ENCODE results near the gene CNTN5.

CNTN5 gene

DNA sequence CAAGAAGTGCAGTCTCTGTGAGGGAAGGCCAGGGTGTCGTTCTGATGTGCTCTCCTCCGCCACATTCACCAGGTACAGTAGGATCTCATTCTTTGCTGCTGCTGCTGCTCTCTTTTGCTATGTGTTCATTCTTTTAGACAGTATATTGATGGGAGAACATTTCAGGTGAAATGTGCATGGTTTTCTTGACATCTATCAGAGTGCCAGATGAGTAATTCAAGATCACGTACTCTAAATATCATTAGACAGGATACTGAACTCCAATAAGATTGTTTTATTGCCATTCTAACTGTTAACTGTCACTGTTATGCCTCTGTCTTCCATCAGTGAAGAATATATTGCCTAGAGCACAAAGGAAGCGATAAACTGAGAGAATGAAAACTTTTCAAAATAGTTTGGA, 895.3 kb downstream of the CNTN5 start:
- DNase-seq: no peak

GRCh38 chr11:99918761-99919160, 898.0 kb downstream of the CNTN5 start:
- DNase-seq: no peak

DNA sequence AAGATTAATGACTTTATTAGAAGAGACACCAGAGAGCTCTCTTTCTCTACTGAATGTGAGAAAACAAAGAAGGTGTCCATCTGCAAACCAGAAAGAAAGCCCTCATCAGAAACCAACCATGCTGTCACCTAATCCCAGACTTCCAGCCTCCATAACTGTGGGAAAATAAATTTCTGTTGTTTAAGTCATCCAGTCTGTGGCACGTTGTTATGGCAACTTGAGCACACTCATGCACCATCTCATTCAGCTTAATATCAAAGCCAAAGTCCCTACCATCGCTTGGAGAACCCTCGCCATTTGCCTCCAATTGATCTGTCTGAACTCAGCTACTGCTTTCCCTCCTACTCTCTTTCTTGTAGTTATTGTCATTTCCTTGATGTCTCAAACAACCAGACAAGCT, 900.2 kb downstream of the CNTN5 start:
- DNase-seq: no peak

DNA sequence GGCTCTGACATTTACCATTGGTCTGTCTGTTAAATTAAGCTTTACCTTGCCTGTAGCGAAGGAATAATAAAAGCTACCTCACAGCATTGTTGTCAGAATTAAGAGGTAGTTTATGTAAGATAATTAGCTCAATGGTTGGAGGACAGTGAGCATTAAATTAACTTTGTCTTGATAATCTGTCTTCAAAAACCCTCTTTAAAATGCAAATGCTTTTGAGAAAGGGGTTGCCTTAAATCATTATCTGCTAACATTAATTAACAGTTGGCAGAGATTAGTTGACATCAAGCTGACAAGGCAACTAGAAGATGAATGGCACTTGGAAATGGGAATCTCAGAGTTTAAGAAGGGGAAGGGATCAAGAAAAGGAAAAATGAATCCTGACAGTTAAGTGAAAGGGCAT, 905.2 kb downstream of the CNTN5 start:
- no peak for DNase-seq

- DNase-seq: no peak
Measured at GRCh38 chr11:99932684-99933083, 911.9 kb downstream of the CNTN5 start.

GRCh38 chr11:99934008-99934407, 913.3 kb downstream of the CNTN5 start:
- no peak for DNase-seq

DNA sequence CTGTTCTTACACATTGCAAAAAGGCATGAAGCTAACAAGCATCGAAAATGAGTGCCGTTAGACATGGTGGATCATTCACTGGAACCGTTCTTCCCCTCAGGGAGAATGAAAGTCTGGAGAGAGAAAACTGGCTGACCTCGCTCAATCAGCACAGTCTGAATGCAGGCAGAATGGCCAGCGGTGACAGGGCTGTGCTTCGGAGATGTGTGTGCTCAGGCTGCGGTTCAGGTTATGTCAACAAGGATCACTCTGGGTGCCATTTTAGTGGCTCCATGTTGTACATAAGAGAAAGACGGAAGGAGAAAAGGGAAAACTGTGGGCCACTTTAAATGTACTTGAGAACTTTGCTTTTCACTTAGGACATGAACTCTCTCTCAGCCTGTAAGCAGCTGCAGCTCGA, 916.6 kb downstream of the CNTN5 start:
- DNase-seq: no peak

- no peak for DNase-seq
Measured at GRCh38 chr11:99952816-99953215, 932.1 kb downstream of the CNTN5 start.

GRCh38 chr11:99960536-99960935, 939.8 kb downstream of the CNTN5 start:
- DNase-seq: no peak

DNA sequence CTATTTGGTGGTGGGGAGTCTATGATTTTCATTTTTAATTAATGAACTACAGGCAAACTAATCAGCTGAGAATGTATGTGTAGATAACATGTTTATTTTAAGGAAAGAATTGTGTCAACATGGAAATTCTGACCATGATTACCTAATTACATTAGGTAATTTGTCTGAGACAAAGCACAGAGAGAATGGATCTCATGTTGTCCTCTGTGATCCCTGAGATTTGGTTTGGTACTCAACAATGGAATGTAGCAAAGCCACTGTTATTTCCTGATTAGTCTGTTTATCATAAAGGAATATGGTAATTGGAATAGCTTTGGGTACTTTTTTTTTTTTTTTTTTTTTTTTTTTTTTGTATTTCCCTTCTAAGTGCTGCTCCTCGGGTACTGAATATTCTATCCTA, 947.6 kb downstream of the CNTN5 start:
- no peak for DNase-seq

- no peak for DNase-seq
Measured at GRCh38 chr11:99973993-99974392, 953.2 kb downstream of the CNTN5 start.

DNA sequence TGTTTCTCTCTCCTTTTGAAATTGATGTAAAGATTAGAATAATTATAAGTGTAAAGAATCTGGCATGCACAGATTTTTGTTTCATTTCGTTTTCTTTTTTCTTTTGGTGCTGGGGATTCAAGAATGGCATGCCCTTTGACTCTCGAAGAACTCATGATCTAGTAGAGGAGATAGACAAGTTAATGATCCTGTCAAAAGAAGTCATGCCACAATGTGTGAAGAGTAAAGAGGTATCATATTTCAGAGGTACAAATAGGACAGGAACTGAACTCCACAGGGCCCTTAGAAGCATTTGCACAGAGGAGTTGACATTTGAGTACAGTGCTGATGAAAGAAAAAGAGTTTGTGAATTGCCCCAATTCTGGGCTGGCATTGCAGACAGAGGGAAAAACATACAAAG, 958.3 kb downstream of the CNTN5 start:
- DNase-seq: no peak

DNA sequence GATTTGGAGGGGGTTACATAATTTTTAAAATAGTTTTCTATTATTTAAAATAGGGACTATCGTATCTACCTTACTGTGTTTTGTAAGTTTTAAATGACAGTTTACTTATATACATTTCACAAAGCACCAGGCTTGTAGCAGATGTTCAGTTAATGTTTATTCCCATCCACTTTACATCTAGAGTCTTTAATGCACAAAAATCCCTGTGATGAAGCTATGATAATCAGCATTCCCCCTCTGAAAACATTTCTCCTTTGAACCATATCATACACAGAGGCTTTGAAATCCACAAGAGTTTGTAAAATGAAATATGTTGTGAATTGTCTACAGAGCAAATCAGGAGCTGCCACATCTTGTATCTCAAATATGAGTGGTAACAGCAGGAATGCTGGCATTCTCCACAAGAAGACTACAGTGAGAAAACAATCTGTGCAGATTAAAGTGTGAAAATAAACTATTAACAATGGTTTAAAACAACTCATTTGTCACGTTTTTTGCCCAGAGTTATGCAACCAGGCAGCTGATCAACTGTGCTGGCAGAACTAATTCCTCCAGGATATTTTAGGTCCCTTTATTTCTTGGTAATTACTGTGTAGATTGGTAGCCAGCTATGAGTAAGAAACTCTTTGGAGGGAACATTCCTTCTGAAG, 967.2 kb downstream of the CNTN5 start:
- DNase-seq: no peak

- DNase-seq: no peak
Measured at GRCh38 chr11:99988471-99988837, 967.7 kb downstream of the CNTN5 start.

- DNase-seq: no peak
Measured at GRCh38 chr11:100003985-100004384, 983.2 kb downstream of the CNTN5 start.

GRCh38 chr11:100004541-100004940, 983.8 kb downstream of the CNTN5 start:
- DNase-seq: peak in 1 of 51 donors; percentile 10

GRCh38 chr11:100008417-100008816, 987.7 kb downstream of the CNTN5 start:
- DNase-seq: no peak

- DNase-seq: no peak
Measured at GRCh38 chr11:100009728-100010127, 989.0 kb downstream of the CNTN5 start.

- DNase-seq: no peak
Measured at GRCh38 chr11:100010393-100010792, 989.6 kb downstream of the CNTN5 start.

DNA sequence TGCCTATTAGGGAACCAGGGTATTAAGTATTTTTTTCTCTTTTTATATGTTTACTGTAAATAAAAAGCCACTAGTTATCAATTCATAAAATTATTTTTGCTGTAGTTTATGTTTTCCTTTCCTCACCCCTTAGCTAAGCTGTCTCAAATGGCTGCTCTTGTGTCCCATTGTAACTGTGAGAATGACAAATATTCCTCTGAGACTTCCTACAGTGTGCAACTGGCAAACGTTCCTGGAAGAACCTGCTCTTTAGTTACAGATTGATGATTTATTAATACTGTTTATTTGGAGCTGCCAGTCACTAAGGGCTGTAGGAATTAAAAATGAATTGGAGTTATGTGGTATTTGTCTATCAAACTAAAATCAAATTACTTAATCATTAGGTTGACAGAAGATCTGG, 990.9 kb downstream of the CNTN5 start:
- no peak for DNase-seq

DNA sequence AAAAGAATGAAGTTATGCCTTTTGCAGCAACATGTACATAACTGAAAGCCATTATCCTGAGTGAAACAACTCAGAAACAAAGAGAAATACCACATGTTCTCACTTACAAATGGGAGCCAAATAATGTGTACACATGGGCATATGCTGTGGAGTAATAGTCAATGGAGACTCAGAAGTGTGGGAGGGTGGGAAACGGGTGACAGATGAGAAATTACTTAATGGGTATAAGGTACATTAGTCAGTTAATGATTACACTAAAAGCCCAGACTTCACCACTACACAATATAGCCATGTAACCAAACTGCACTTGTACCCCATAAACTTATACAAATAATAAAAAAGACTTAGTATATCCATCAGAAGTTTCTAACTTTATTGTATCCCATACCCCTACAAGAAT, 992.3 kb downstream of the CNTN5 start:
- DNase-seq: no peak

- no peak for DNase-seq
Measured at GRCh38 chr11:100031973-100032372, 1011.2 kb downstream of the CNTN5 start.

- no peak for DNase-seq
Measured at GRCh38 chr11:100061006-100061405, 1040.3 kb downstream of the CNTN5 start.

DNA sequence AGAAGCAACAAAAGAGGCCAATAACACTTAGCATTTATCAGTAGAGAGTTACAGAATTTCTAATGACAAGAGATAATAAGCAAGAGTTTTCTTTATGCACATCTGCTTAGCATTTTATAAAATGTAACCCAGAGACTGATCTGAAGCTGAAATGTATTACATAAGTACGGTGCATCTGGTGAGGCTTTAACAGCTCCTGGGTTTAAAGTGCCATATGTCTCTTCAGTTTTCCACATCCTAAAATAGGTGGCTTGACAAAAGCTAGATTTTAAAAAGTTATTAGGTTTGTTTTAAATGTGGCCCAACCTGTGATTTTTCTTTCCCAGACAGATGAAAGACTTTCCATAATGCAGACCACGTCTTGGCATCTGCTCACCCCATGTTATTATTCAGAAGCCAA, 1045.7 kb downstream of the CNTN5 start:
- no peak for DNase-seq

Data from hypothalamus (tissue), 51 donors.